ENCODE data around the gene NOS1.
"Not testable (repeated sequence)": the region's sequence is repeated elsewhere in the genome, so short reads cannot be mapped to it uniquely, and the experiment has no call there.

Gene NOS1

GRCh38 chr12:117361347-117361751, at the start of gene NOS1:
NOS1 (minus strand) TSS chr12:117361626; CDS start chr12:117331069, 30,557 bp downstream.
- DNase-seq: no peak

GRCh38 chr12:117409286-117409685, 47.9 kb upstream of the NOS1 start:
- no peak for DNase-seq

- DNase-seq: no peak
Observed at GRCh38 chr12:117408161-117408791, 46.9 kb upstream of the NOS1 start.

GRCh38 chr12:117404940-117405339, 43.5 kb upstream of the NOS1 start:
- DNase-seq: no peak

- DNase-seq: no peak
Observed at GRCh38 chr12:117404203-117404853, 42.9 kb upstream of the NOS1 start.

- no peak for DNase-seq
Observed at GRCh38 chr12:117403586-117404139, 42.2 kb upstream of the NOS1 start.

- DNase-seq: no peak
Observed at GRCh38 chr12:117402363-117402762, 40.9 kb upstream of the NOS1 start.

- DNase-seq: no peak
Observed at GRCh38 chr12:117400912-117401311, 39.5 kb upstream of the NOS1 start.

GRCh38 chr12:117398482-117398881, 37.1 kb upstream of the NOS1 start:
- not testable (repeated sequence) for DNase-seq

GRCh38 chr12:117395766-117396165, 34.3 kb upstream of the NOS1 start:
- no peak for DNase-seq

GRCh38 chr12:117394491-117394890, 33.1 kb upstream of the NOS1 start:
- no peak for DNase-seq

- DNase-seq: no peak
Observed at GRCh38 chr12:117393656-117394055, 32.2 kb upstream of the NOS1 start.

- DNase-seq: no peak
Observed at GRCh38 chr12:117390866-117391265, 29.4 kb upstream of the NOS1 start.

- DNase-seq: peak; percentile 54
Observed at GRCh38 chr12:117388951-117389446, 27.6 kb upstream of the NOS1 start.

- no peak for DNase-seq
Observed at GRCh38 chr12:117387832-117388231, 26.4 kb upstream of the NOS1 start.

- DNase-seq: no peak
Observed at GRCh38 chr12:117384735-117385134, 23.3 kb upstream of the NOS1 start.

- no peak for DNase-seq
Observed at GRCh38 chr12:117380083-117380482, 18.7 kb upstream of the NOS1 start.

GRCh38 chr12:117377758-117378157, 16.3 kb upstream of the NOS1 start:
- no peak for DNase-seq

- no peak for DNase-seq
Observed at GRCh38 chr12:117370588-117370987, 9.2 kb upstream of the NOS1 start.

GRCh38 chr12:117370000-117370399, 8.6 kb upstream of the NOS1 start:
- DNase-seq: not testable (repeated sequence)

GRCh38 chr12:117367006-117367638, 5.7 kb upstream of the NOS1 start:
- DNase-seq: peak; percentile 76

- peak; percentile 10 for DNase-seq
Observed at GRCh38 chr12:117365049-117365616, 3.7 kb upstream of the NOS1 start.

- no peak for DNase-seq
Observed at GRCh38 chr12:117363953-117364486, 2.6 kb upstream of the NOS1 start.

Data from NCI-H1694 treated with DMSO at 0.1 percent for 48 hours (cell line).